Measurements from ENCODE around the gene SEC14L1. TPM values are rescaled to one million over a fixed set of nuclear protein-coding genes. Genes with fewer than 3 reads are reported as not detected.

The SEC14L1 gene
- polyA plus RNA-seq, 2 of the 4 experiments (the other 2 are of a cell fraction): 27.5 to 40.4 TPM

- peak overlapping the region in 1 of 2 experiments; percentile 37; a peak in 2 of 6 replicates for H3K27ac ChIP-seq
- ChIA-PET POLR2A (interaction anchor here (0.7 kb wide), 1 partner anchor 390 kb away, joined by 4 read pairs; no protein-coding TSS in a partner anchor), CTCF (interaction anchor here (0.8 to 2.2 kb wide), 3 partner anchors 12 to 58 kb away, joined by 3 to 10 read pairs (median 4); no protein-coding TSS in a partner anchor)
- peak overlapping the region; percentile 38; the same call in 2 of the 3 replicates for H3K4me2 ChIP-seq
- ATAC-seq (no peak), FAIRE-seq (no peak), DNase-seq (ENCODE audit: low read depth in 1 of 2, low spot score in 1 of 2) (no peak)
- WGBS (ENCODE audit: missing lambda C conversion rate): 58% methylated on average over 5 of the region's 5 CpGs
- peaks cover 19% of the 10 kb centered on the region for H3K4me1 ChIP-seq
- no peak overlapping the region for H3K4me3 ChIP-seq
- H3K9me3 ChIP-seq: no peaks in the 10 kb centered on the region
- no peak for TF ChIP-seq CEBPB (IDR thresholded peaks at IDR 0.05)
- no peak for TF ChIP-seq EHF (CRISPR knock-in tag; IDR thresholded peaks at IDR 0.05)
- no peak for TF ChIP-seq EHMT2 (IDR thresholded peaks at IDR 0.05; ENCODE audit: low read depth)
- TF ChIP-seq RARB (CRISPR knock-in tag; IDR thresholded peaks at IDR 0.05): no peak
- TF ChIP-seq ZFP36 (IDR thresholded peaks at IDR 0.05; ENCODE audit: borderline replicate concordance, partially characterized antibody): no peak
- no peak for TF ChIP-seq MAFK (IDR thresholded peaks at IDR 0.05; ENCODE audit: partially characterized antibody)
- TF ChIP-seq POLR2A (IDR thresholded peaks at IDR 0.05; ENCODE audit: low read length): no peak
- TF ChIP-seq PHF8 (IDR thresholded peaks at IDR 0.05; ENCODE audit: borderline replicate concordance, low read depth): no peak
- no peak for TF ChIP-seq NFE2L2 (conservative IDR thresholded peaks at IDR 0.05; ENCODE audit: low read length)
- TF ChIP-seq CHD4 (IDR thresholded peaks at IDR 0.05; ENCODE audit: borderline replicate concordance): no peak
- TF ChIP-seq HES2 (IDR thresholded peaks at IDR 0.05): no peak
- TF ChIP-seq FOSL2 (IDR thresholded peaks at IDR 0.05): no peak
- no peak for TF ChIP-seq FOSL2 (CRISPR knock-in tag; IDR thresholded peaks at IDR 0.05)
- no peak for TF ChIP-seq HEYL (CRISPR knock-in tag; IDR thresholded peaks at IDR 0.05)
- no peak for TF ChIP-seq MAZ (IDR thresholded peaks at IDR 0.05; ENCODE audit: borderline replicate concordance, low read depth, low read length)
Observed at GRCh38 chr17:77146246-77146632, 5.5 kb downstream of the SEC14L1 start.

- ChIA-PET CTCF (no interaction called here), POLR2A (no interaction called here)
- Histone ChIP-seq H3K9me3 (no peaks in the 10 kb centered on the region), H3K4me3 (no peak overlapping the region), H3K4me2 (no peak overlapping the region), H3K27ac (no peak overlapping the region), H3K4me1 (peaks cover 15% of the 10 kb centered on the region)
- 93% methylated on average over 17 of the region's 17 CpGs for WGBS (ENCODE audit: missing lambda C conversion rate)
- DNase-seq (ENCODE audit: low read depth in 1 of 2, low spot score in 1 of 2) (no peak), FAIRE-seq (no peak), ATAC-seq (no peak)
- TF ChIP-seq CHD4 (IDR thresholded peaks at IDR 0.05; ENCODE audit: borderline replicate concordance): no peak
- no peak for TF ChIP-seq HOXB5 (CRISPR knock-in tag; IDR thresholded peaks at IDR 0.05)
- TF ChIP-seq RFX5 (IDR thresholded peaks at IDR 0.05): no peak
- no peak for TF ChIP-seq BCL3 (IDR thresholded peaks at IDR 0.05)
- TF ChIP-seq TFCP2L1 (CRISPR knock-in tag; IDR thresholded peaks at IDR 0.05): no peak
- TF ChIP-seq POLR2AphosphoS2 (conservative IDR thresholded peaks at IDR 0.05; ENCODE audit: low read length): no peak
- no peak for TF ChIP-seq FOSL2 (IDR thresholded peaks at IDR 0.05)
- no peak for TF ChIP-seq FOSL2 (CRISPR knock-in tag; IDR thresholded peaks at IDR 0.05)
- TF ChIP-seq HES2 (IDR thresholded peaks at IDR 0.05): no peak
- TF ChIP-seq NFE2L2 (conservative IDR thresholded peaks at IDR 0.05; ENCODE audit: low read length): no peak
- TF ChIP-seq ESRRA (IDR thresholded peaks at IDR 0.05; ENCODE audit: borderline replicate concordance, low read length): no peak
- TF ChIP-seq CBX2 (IDR thresholded peaks at IDR 0.05; ENCODE audit: borderline replicate concordance, low read depth): no peak
- TF ChIP-seq ZC3H11A (IDR thresholded peaks at IDR 0.05): no peak
Observed at GRCh38 chr17:77146882-77147281, 6.1 kb downstream of the SEC14L1 start.

- ChIA-PET CTCF (interaction anchor here (2.0 kb wide), 1 partner anchor 22 kb away, joined by 4 read pairs; no protein-coding TSS in a partner anchor), POLR2A (no interaction called here)
- ATAC-seq (no peak), FAIRE-seq (no peak), DNase-seq (ENCODE audit: low read depth in 1 of 2, low spot score in 1 of 2) (no peak)
- peaks cover 10% of the 10 kb centered on the region for H3K4me1 ChIP-seq
- no peak overlapping the region for H3K4me3 ChIP-seq
- H3K27ac ChIP-seq: no peak overlapping the region
- TF ChIP-seq USF2 (IDR thresholded peaks at IDR 0.05): no peak
- no peak overlapping the region for H3K4me2 ChIP-seq
- 85% methylated on average over 8 of the region's 8 CpGs for WGBS (ENCODE audit: missing lambda C conversion rate)
- H3K9me3 ChIP-seq: no peaks in the 10 kb centered on the region
Observed at GRCh38 chr17:77147357-77147801, 6.6 kb downstream of the SEC14L1 start.

All from A549 (cell line).